Loucy (cell line): ENCODE results near the gene SDK1.

Experiments used
- H2AFZ ChIP-seq: fragments of 200-600 bp; sonication (generic); 2 replicates; pipeline ENCODE4 v1.6.0; 2016; ENCODE audit warnings: antibody characterized with exemption, mild to moderate bottlenecking, low read length, moderate library complexity
- H3F3A ChIP-seq: fragments of 200-600 bp; 2 replicates; pipeline ENCODE4 v1.6.0; 2016; ENCODE audit warnings: antibody characterized with exemption, low read depth, mild to moderate bottlenecking
- H3K27me3 ChIP-seq: fragments of 200-600 bp; sonication (generic); 2 replicates; pipeline ENCODE4 v1.6.1; 2014; ENCODE audit warnings: low read length, mild to moderate bottlenecking; ENCODE audit not compliant: insufficient read depth, poor library complexity, severe bottlenecking
- H3K36me3 ChIP-seq: fragments of 200-600 bp; sonication (generic); 2 replicates; pipeline ENCODE4 v1.6.1; 2016; ENCODE audit warnings: low read length; ENCODE audit not compliant: insufficient read depth
- H3K4me1 ChIP-seq: fragments of 200-600 bp; sonication (generic); 2 replicates; pipeline ENCODE4 v1.5.1; 2014; ENCODE audit warnings: low read length, mild to moderate bottlenecking; ENCODE audit not compliant: insufficient read depth, poor library complexity, severe bottlenecking
- H3K4me2 ChIP-seq: fragments of 200-600 bp; sonication (generic); 2 replicates; pipeline ENCODE4 v1.6.0; 2014; ENCODE audit warnings: antibody characterized with exemption, low read length, low read depth, mild to moderate bottlenecking; ENCODE audit not compliant: poor library complexity, severe bottlenecking
- H3K4me3 ChIP-seq: fragments of 200-600 bp; sonication (generic); 2 replicates; pipeline ENCODE4 v1.5.1; 2014; ENCODE audit warnings: low read length, mild to moderate bottlenecking, mixed read lengths; ENCODE audit not compliant: poor library complexity, severe bottlenecking
- H3K79me2 ChIP-seq: fragments of 200-600 bp; sonication (generic); 2 replicates; pipeline ENCODE4 v1.6.1; 2014; ENCODE audit warnings: low read length; ENCODE audit not compliant: insufficient read depth
- H3K9ac ChIP-seq: fragments of 200-600 bp; sonication (generic); 2 replicates; pipeline ENCODE4 v1.6.0; 2014; ENCODE audit warnings: mild to moderate bottlenecking, low read depth, low read length, moderate library complexity; ENCODE audit not compliant: poor library complexity, severe bottlenecking
- H3K9me2 ChIP-seq: fragments of 200-600 bp; sonication (generic); replicated peaks from 2 replicates; pipeline ENCODE4 v1.6.1; 2016; ENCODE audit warnings: low read depth, low read length, mixed read lengths
- H3K9me3 ChIP-seq: fragments of 200-600 bp; sonication (generic); 2 replicates; pipeline ENCODE4 v1.6.1; 2014; ENCODE audit warnings: mild to moderate bottlenecking, antibody characterized with exemption, low read length, low read depth; ENCODE audit not compliant: insufficient read depth
- H4K20me1 ChIP-seq: fragments of 200-600 bp; sonication (generic); 2 replicates; pipeline ENCODE4 v1.6.0; 2014; ENCODE audit warnings: antibody characterized with exemption, low read length, mild to moderate bottlenecking; ENCODE audit not compliant: insufficient read depth, poor library complexity, severe bottlenecking
- CTCF ChIP-seq: fragments of 200-600 bp; sonication (generic); conservative IDR thresholded peaks from 2 replicates; pipeline ENCODE4 v1.5.1; 2014; ENCODE audit warnings: mild to moderate bottlenecking, antibody characterized with exemption, low read length
- EZH2phosphoT487 ChIP-seq: fragments of 200-600 bp; IDR thresholded peaks from 2 replicates; pipeline ENCODE4 v1.6.1; 2018; ENCODE audit warnings: antibody characterized with exemption, mild to moderate bottlenecking, moderate library complexity, borderline replicate concordance

The SDK1 gene

GRCh38 chr7:4017081-4017480, 716.0 kb downstream of the SDK1 start:
- TF ChIP-seq EZH2phosphoT487 (no peak), CTCF (no peak)
- Histone ChIP-seq H3K4me1 (no peaks in the 10 kb centered on the region), H4K20me1 (no peaks in the 10 kb centered on the region), H2AFZ (no peak overlapping the region), H3K4me3 (no peak overlapping the region), H3K9me2 (no peaks in the 10 kb centered on the region), H3K79me2 (no peaks in the 10 kb centered on the region), H3K4me2 (no peak overlapping the region), H3K36me3 (no peaks in the 10 kb centered on the region), H3K27me3 (no peaks in the 10 kb centered on the region), H3K9ac (no peak overlapping the region), H3F3A (no peaks in the 10 kb centered on the region), H3K9me3 (peaks cover 9% of the 10 kb centered on the region; the same call in 1 of the 2 replicates)

- no peaks in the 10 kb centered on the region for H3F3A ChIP-seq
- H3K4me3 ChIP-seq = no peak overlapping the region
- peaks cover 9% of the 10 kb centered on the region; the same call in 1 of the 2 replicates for H3K9me3 ChIP-seq
- H3K4me2 ChIP-seq = no peak overlapping the region
- TF ChIP-seq EZH2phosphoT487 (no peak), CTCF (no peak)
- no peaks in the 10 kb centered on the region for H3K27me3 ChIP-seq
- no peaks in the 10 kb centered on the region for H3K36me3 ChIP-seq
- no peaks in the 10 kb centered on the region for H3K4me1 ChIP-seq
- H3K79me2 ChIP-seq = no peaks in the 10 kb centered on the region
- H3K9ac ChIP-seq = no peak overlapping the region
- no peak overlapping the region for H2AFZ ChIP-seq
- H4K20me1 ChIP-seq = no peaks in the 10 kb centered on the region
- no peaks in the 10 kb centered on the region for H3K9me2 ChIP-seq
Observed at GRCh38 chr7:4017785-4018184, 716.7 kb downstream of the SDK1 start.

GRCh38 chr7:4018601-4019316, 717.7 kb downstream of the SDK1 start:
- no peak overlapping the region for H3K4me3 ChIP-seq
- H3K9me3 ChIP-seq = peaks cover 9% of the 10 kb centered on the region; the same call in 1 of the 2 replicates
- H3K9ac ChIP-seq = no peak overlapping the region
- H4K20me1 ChIP-seq = no peaks in the 10 kb centered on the region
- H2AFZ ChIP-seq = no peak overlapping the region
- TF ChIP-seq CTCF (no peak), EZH2phosphoT487 (no peak)
- no peak overlapping the region for H3K4me2 ChIP-seq
- no peaks in the 10 kb centered on the region for H3K79me2 ChIP-seq
- H3K9me2 ChIP-seq = no peaks in the 10 kb centered on the region
- H3K36me3 ChIP-seq = no peaks in the 10 kb centered on the region
- no peaks in the 10 kb centered on the region for H3F3A ChIP-seq
- H3K27me3 ChIP-seq = no peaks in the 10 kb centered on the region
- no peaks in the 10 kb centered on the region for H3K4me1 ChIP-seq
